ENCODE data around the gene SMIM43. TPM values are rescaled to one million over a fixed set of nuclear protein-coding genes. Genes with fewer than 3 reads are reported as not detected.
"Not testable (repeated sequence)": the region's sequence is repeated elsewhere in the genome, so short reads cannot be mapped to it uniquely, and the experiment has no call there.

The SMIM43 gene
- total RNA-seq, 2 experiments from 2014 or later = not detected

- Mint-ChIP-seq H3K9me3 (no peaks in the 10 kb centered on the region), H3K27me3 (peaks cover 26% of the 10 kb centered on the region)
These were observed 30.4 kb downstream of the SMIM43 start for GRCh38 chr4:121734571-121734970.

GRCh38 chr4:121733942-121734341 is 31.0 kb downstream of the SMIM43 start:
- Mint-ChIP-seq H3K4me3 (no peak overlapping the region), H3K27ac (no peak overlapping the region), H3K27me3 (peaks cover 26% of the 10 kb centered on the region), H3K36me3 (ENCODE audit: low read depth) (no peaks in the 10 kb centered on the region), H3K4me1 (ENCODE audit: low read depth) (no peaks in the 10 kb centered on the region), H3K9me3 (no peaks in the 10 kb centered on the region)
- no peaks in the 10 kb centered on the region for H3K36me3 ChIP-seq (ENCODE audit: insufficient read depth, low read length)
- H3K27ac ChIP-seq (ENCODE audit: low read depth in 1 of 2, low read length in 2 of 2) = no peak overlapping the region
- no peak overlapping the region for H3K4me3 ChIP-seq (ENCODE audit: low read length)
- no peak for DNase-seq
- H3K9me3 ChIP-seq (ENCODE audit: control insufficient read depth in 1 of 2, insufficient read depth in 1 of 2, low read length in 2 of 2) = no peaks in the 10 kb centered on the region
- ChIA-PET POLR2A (no interaction called here), CTCF (no interaction called here)
- no peaks in the 10 kb centered on the region for H3K4me1 ChIP-seq (ENCODE audit: insufficient read depth, low read length)
- H3K27me3 ChIP-seq (ENCODE audit: control insufficient read depth in 1 of 2, insufficient read depth in 2 of 2, low read length in 2 of 2) = peaks cover 0 to 2% of the 10 kb centered on the region in 2 experiments
- TF ChIP-seq CTCF (IDR thresholded peaks at IDR 0.05) = no peak
- no peak for ATAC-seq (ENCODE audit: poor library complexity)
- intact Hi-C loops (cut with DNase I, micrococcal nuclease) = loop anchor here in 1 of 2 experiments (2.0 kb wide), 1 partner anchor 1577 kb away; no protein-coding TSS in a partner anchor

More at GRCh38 chr4:121734571-121734970, 30.4 kb downstream of the SMIM43 start:
- no peak for TF ChIP-seq CTCF (IDR thresholded peaks at IDR 0.05)
- Mint-ChIP-seq H3K27ac (no peak overlapping the region), H3K4me3 (no peak overlapping the region), H3K36me3 (ENCODE audit: low read depth) (no peaks in the 10 kb centered on the region), H3K4me1 (ENCODE audit: low read depth) (no peaks in the 10 kb centered on the region)
- no peaks in the 10 kb centered on the region for H3K4me1 ChIP-seq (ENCODE audit: insufficient read depth, low read length)
- H3K27ac ChIP-seq (ENCODE audit: low read depth in 1 of 2, low read length in 2 of 2) = no peak overlapping the region
- ChIA-PET POLR2A (no interaction called here), CTCF (no interaction called here)
- peaks cover 0 to 2% of the 10 kb centered on the region in 2 experiments for H3K27me3 ChIP-seq (ENCODE audit: control insufficient read depth in 1 of 2, insufficient read depth in 2 of 2, low read length in 2 of 2)
- no peaks in the 10 kb centered on the region for H3K9me3 ChIP-seq (ENCODE audit: control insufficient read depth in 1 of 2, insufficient read depth in 1 of 2, low read length in 2 of 2)
- H3K4me3 ChIP-seq (ENCODE audit: low read length) = no peak overlapping the region
- intact Hi-C loops (cut with DNase I, micrococcal nuclease) = loop anchor here in 1 of 2 experiments (2.0 kb wide), 1 partner anchor 1578 kb away; no protein-coding TSS in a partner anchor
- H3K36me3 ChIP-seq (ENCODE audit: insufficient read depth, low read length) = no peaks in the 10 kb centered on the region
- ATAC-seq (ENCODE audit: poor library complexity) = no peak
- DNase-seq = no peak

- intact Hi-C loops (cut with DNase I, micrococcal nuclease) = loop anchor here (5.0 kb wide), 3 partner anchors 357 to 1657 kb away; no protein-coding TSS in a partner anchor
- H3K27me3 Mint-ChIP-seq; H3K9me3 ChIP-seq (ENCODE audit: control insufficient read depth in 1 of 2, insufficient read depth in 1 of 2, low read length in 2 of 2); H3K27me3 ChIP-seq (ENCODE audit: control insufficient read depth in 1 of 2, insufficient read depth in 2 of 2, low read length in 2 of 2); DNase-seq; H3K4me1 Mint-ChIP-seq (ENCODE audit: low read depth); ATAC-seq (ENCODE audit: poor library complexity); CTCF ChIA-PET; POLR2A ChIA-PET; H3K27ac Mint-ChIP-seq; H3K36me3 Mint-ChIP-seq (ENCODE audit: low read depth); H3K36me3 ChIP-seq (ENCODE audit: insufficient read depth, low read length); H3K27ac ChIP-seq (ENCODE audit: low read depth in 1 of 2, low read length in 2 of 2); H3K4me3 ChIP-seq (ENCODE audit: low read length); H3K4me3 Mint-ChIP-seq; H3K4me1 ChIP-seq (ENCODE audit: insufficient read depth, low read length); H3K9me3 Mint-ChIP-seq: not testable (repeated sequence)
These were observed 35.2 kb downstream of the SMIM43 start for GRCh38 chr4:121729753-121730152.

- CTCF ChIA-PET = no interaction called here
- intact Hi-C loops (cut with DNase I, micrococcal nuclease) = loop anchor here (5.0 kb wide), 3 partner anchors 357 to 1657 kb away; no protein-coding TSS in a partner anchor
- DNase-seq = no peak
- Mint-ChIP-seq H3K27me3 (peaks cover 8% of the 10 kb centered on the region), H3K4me1 (ENCODE audit: low read depth) (no peaks in the 10 kb centered on the region), H3K4me3 (no peak overlapping the region), H3K36me3 (ENCODE audit: low read depth) (no peaks in the 10 kb centered on the region), H3K9me3 (no peaks in the 10 kb centered on the region), H3K27ac (no peak overlapping the region)
- Histone ChIP-seq H3K9me3 (ENCODE audit: control insufficient read depth in 1 of 2, insufficient read depth in 1 of 2, low read length in 2 of 2) (no peaks in the 10 kb centered on the region), H3K27ac (ENCODE audit: low read depth in 1 of 2, low read length in 2 of 2) (no peak overlapping the region), H3K36me3 (ENCODE audit: insufficient read depth, low read length) (no peaks in the 10 kb centered on the region), H3K27me3 (ENCODE audit: control insufficient read depth in 1 of 2, insufficient read depth in 2 of 2, low read length in 2 of 2) (peaks cover 0 to 2% of the 10 kb centered on the region in 2 experiments), H3K4me3 (ENCODE audit: low read length) (no peak overlapping the region), H3K4me1 (ENCODE audit: insufficient read depth, low read length) (no peaks in the 10 kb centered on the region)
- POLR2A ChIA-PET = no interaction called here
- no peak for TF ChIP-seq CTCF (IDR thresholded peaks at IDR 0.05)
- ATAC-seq (ENCODE audit: poor library complexity) = no peak
These were observed 36.2 kb downstream of the SMIM43 start for GRCh38 chr4:121728798-121729226.

Measured in CD4-positive, alpha-beta T cell (primary cell).